Ishikawa (cell line): ENCODE results near the gene OR52K1.

ENCODE experiments used
- CEBPB ChIP-seq: IDR thresholded peaks from 2 replicates; pipeline ENCODE4 v1.6.1; 2012
- CREB1 ChIP-seq: IDR thresholded peaks from 2 replicates; pipeline ENCODE4 v1.6.1; 2012; ENCODE audit warnings: low read depth
- EGR1 ChIP-seq: IDR thresholded peaks from 2 replicates; pipeline ENCODE4 v1.6.1; 2012
- EP300 ChIP-seq: IDR thresholded peaks from 2 replicates; pipeline ENCODE4 v1.6.1; 2012; ENCODE audit warnings: borderline replicate concordance
- FOXM1 ChIP-seq: IDR thresholded peaks from 2 replicates; pipeline ENCODE4 v1.6.1; 2012; ENCODE audit warnings: low read depth, borderline replicate concordance
- MAX ChIP-seq: IDR thresholded peaks from 2 replicates; pipeline ENCODE4 v1.6.1; 2012
- NFIC ChIP-seq: IDR thresholded peaks from 2 replicates; pipeline ENCODE4 v1.6.1; 2012
- RAD21 ChIP-seq: IDR thresholded peaks from 2 replicates; pipeline ENCODE4 v1.6.1; 2012; ENCODE audit warnings: low read depth
- REST ChIP-seq: IDR thresholded peaks from 2 replicates; pipeline ENCODE4 v1.6.1; 2012; ENCODE audit warnings: low read depth, mild to moderate bottlenecking
- TAF1 ChIP-seq: IDR thresholded peaks from 2 replicates; pipeline ENCODE4 v1.6.1; 2012; ENCODE audit warnings: low read depth, mild to moderate bottlenecking
- TCF12 ChIP-seq: IDR thresholded peaks from 2 replicates; pipeline ENCODE4 v1.6.1; 2012; ENCODE audit warnings: low read depth
- TEAD4 ChIP-seq: IDR thresholded peaks from 2 replicates; pipeline ENCODE4 v1.6.1; 2012
- USF1 ChIP-seq: IDR thresholded peaks from 2 replicates; pipeline ENCODE4 v1.6.1; 2012
- YY1 ChIP-seq: IDR thresholded peaks from 2 replicates; pipeline ENCODE4 v1.6.1; 2012; ENCODE audit warnings: low read depth
- ZBTB7A ChIP-seq: IDR thresholded peaks from 2 replicates; pipeline ENCODE4 v1.6.1; 2012; ENCODE audit warnings: low read depth

The OR52K1 gene

GRCh38 chr11:4496557-4497248 is 14.3 kb downstream of the OR52K1 start:
- no peak for TF ChIP-seq EGR1
- TF ChIP-seq EP300: no peak
- TF ChIP-seq USF1: no peak
- no peak for TF ChIP-seq RAD21
- TF ChIP-seq FOXM1: no peak
- no peak for TF ChIP-seq YY1
- no peak for TF ChIP-seq CREB1
- no peak for TF ChIP-seq NFIC
- no peak for TF ChIP-seq ZBTB7A
- TF ChIP-seq CEBPB: no peak
- no peak for TF ChIP-seq TCF12
- TF ChIP-seq TAF1: no peak
- no peak for TF ChIP-seq REST

GRCh38 chr11:4508886-4509285 is 26.4 kb downstream of the OR52K1 start:
- TF ChIP-seq EP300: no peak
- no peak for TF ChIP-seq NFIC
- TF ChIP-seq CEBPB: no peak
- TF ChIP-seq MAX: no peak
- TF ChIP-seq YY1: no peak
- no peak for TF ChIP-seq FOXM1
- TF ChIP-seq USF1: no peak

- no peak for TF ChIP-seq TEAD4
Measured at GRCh38 chr11:4511282-4512245, 29.1 kb downstream of the OR52K1 start.

GRCh38 chr11:4514196-4514595 is 31.8 kb downstream of the OR52K1 start:
- no peak for TF ChIP-seq EGR1
- TF ChIP-seq NFIC: no peak
- TF ChIP-seq CEBPB: no peak

- no peak for TF ChIP-seq TAF1
- TF ChIP-seq ZBTB7A: no peak
- TF ChIP-seq EP300: no peak
- TF ChIP-seq TEAD4: no peak
- TF ChIP-seq REST: no peak
- no peak for TF ChIP-seq FOXM1
- TF ChIP-seq NFIC: no peak
- TF ChIP-seq YY1: no peak
- no peak for TF ChIP-seq USF1
- no peak for TF ChIP-seq EGR1
Measured at GRCh38 chr11:4522339-4522738, 39.9 kb downstream of the OR52K1 start.

GRCh38 chr11:4522752-4523151 is 40.3 kb downstream of the OR52K1 start:
- TF ChIP-seq ZBTB7A (no peak), EGR1 (no peak), YY1 (no peak), FOXM1 (no peak), NFIC (no peak), CEBPB (no peak), TCF12 (no peak), REST (no peak)
